AG20443 (cell line): ENCODE measurements around the gene TRMT10A.
"Not testable (repeated sequence)": the region's sequence is repeated elsewhere in the genome, so short reads cannot be mapped to it uniquely, and the experiment has no call there.

Source experiments
- DNase-seq: peaks from one replicate; pipeline ENCODE4 v3.0.0; 2012; ENCODE audit warnings: low spot score, mixed read lengths

The TRMT10A gene

DNA sequence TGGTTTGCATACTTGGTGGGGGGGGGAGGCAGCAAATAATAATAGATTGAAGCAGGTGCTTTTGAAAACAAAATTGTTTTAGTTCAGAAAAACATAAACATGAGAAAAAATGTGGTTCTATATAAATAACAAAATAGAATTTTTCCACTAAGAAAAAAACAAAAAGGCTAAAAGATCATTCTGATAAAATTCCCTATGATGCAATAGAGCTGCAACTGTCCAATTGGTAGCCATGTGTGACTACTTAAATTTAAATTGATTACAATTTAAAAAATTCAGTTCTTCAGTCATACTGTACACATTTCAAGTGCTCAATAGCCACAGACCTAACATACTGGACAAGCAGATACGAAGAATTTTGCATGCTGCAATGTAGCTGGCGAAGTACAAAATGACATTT is 11.0 kb downstream of the TRMT10A start:
- DNase-seq, result no peak

- no peak for DNase-seq
Observed at GRCh38 chr4:99540277-99540939, 23.4 kb downstream of the TRMT10A start.

DNA sequence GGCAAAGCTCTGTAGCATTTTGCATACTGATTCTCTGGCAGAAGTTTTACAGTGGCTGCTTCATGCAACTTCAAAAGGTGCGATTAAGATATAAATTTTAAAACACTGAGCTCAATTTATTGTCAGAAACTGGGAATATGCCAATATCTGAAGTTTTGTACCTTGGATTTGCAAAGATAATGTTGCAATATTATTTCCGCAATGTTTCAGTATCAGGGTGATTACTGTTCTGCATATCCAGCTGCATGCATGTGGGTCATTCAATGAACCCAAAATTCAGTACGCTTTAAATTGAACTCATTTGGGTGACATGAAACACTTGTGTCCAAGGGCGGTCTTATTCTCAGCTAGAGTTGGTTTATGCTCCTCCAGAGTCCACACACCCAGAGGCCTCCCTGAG is 26.2 kb downstream of the TRMT10A start:
- DNase-seq, result no peak

- DNase-seq, result no peak
Observed at GRCh38 chr4:99536848-99537247, 27.0 kb downstream of the TRMT10A start.

GRCh38 chr4:99536271-99536670 is 27.6 kb downstream of the TRMT10A start:
- no peak for DNase-seq

DNA sequence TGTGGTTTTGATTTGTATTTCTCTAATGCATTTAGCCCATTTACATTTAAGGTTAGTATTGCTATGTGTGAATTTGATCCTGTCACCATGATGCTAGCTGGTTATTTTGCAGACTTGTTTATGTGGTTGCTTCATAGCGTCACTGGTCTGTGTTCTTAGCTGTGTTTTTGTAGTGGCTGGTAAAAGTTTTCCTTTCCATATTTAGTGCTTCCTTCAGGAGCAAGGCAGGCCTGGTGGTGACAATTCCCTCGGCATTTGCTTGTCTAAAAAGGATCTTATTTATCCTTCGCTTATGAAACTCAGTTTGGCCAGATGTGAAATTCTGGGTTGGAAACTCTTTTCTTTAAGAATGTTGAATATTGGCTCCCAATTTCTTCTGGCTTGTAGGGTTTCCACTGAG is 29.1 kb downstream of the TRMT10A start:
- DNase-seq, result not testable (repeated sequence)

DNA sequence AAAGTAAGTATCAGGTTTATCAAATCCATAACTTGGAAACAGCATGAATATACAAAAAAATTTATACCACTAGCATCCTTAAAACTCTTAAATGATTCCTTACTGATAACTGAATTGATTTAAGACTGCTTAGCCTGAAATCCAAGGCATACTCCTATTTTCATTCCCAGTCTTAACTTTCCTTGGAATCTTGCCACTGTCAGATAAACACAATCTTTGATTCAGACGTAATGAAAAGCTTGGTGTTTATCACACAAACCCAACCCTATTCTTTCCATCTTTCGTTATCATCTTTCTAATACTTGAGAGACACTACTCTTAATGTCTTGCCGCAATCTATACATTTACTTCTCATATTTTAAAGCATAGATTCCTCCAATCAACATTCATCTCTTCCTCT is 33.9 kb downstream of the TRMT10A start:
- DNase-seq, result no peak

DNA sequence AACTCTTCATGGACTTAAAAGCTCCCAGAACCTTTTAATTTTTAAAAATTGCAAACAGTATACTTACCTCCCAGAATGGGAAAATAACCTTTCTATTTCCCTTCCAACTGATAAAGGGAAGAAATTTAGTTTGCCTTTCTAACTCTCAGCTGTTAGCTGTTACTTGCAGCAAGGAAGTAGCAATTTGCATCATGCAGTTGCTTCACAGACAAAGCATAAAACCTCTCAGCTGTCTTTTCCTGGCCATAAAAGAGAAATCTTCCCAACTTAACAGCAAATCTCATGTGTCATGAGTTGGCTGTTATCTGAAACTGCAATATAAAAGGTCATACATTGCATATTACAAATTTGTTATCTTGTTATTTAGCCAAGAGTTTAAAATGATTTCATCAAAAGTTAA is 34.6 kb downstream of the TRMT10A start:
- DNase-seq, result no peak

DNA sequence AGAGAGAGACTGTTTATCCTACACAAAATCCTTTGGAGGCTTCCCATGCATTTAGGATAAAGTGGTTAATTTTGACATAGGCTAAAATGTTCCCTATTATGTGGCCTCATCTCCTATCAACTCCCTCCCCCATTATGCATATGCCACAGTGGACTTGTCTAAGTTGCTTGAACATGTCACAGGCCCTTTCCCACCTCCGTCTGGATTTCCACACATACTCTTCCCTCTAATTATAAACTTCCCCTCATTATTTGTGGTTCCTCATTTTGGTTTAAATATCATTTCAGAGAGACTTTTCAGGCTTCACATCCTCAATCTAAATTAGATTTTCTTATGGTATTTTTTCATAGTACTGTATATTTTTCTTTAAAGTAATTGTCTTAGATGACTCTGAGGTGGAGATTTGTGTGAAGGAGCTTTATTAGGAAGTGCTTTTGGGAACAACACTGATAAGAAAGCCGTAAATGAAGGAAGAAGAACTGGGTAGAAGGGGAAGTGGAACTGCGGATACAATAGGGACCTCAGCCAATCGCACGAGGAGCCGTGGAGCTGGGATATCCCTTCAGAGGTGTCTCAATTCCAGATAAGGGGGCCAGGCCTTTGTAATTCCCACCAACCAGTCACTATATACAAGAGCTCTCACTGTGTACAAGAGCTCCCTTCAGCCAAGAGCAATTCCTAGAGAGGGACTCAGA is 45.1 kb downstream of the TRMT10A start:
- DNase-seq, result no peak

DNA sequence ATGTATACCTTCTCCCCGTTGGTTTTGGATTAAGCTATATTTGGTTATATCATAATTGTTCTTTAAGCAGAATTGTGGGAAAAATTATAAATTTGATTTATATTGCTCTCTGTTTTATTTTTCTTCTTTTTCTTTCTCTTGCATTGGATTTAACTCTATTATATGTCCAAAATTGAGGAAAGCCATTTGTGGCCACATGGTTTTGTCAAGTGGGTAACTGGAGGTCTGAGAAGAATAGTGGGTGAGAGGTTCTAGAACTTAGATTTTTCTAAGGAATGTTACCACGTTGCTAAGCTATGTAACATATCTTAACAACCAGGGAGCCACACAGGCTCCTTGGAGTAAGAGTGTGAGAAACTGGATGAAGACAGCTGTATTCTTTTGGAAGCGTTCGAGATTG is 53.1 kb downstream of the TRMT10A start, which contains the start of gene C4orf17:
Gene C4orf17, plus strand, starts transcription at position 301 of the 400 bp plus-strand sequence. CDS start 2,061 bp downstream, outside the sequence.
- no peak for DNase-seq

GRCh38 chr4:99507762-99508161 is 56.1 kb downstream of the TRMT10A start:
- DNase-seq, result no peak

- no peak for DNase-seq
Observed at GRCh38 chr4:99507349-99507748, 56.5 kb downstream of the TRMT10A start.

- no peak for DNase-seq
Observed at GRCh38 chr4:99506781-99507180, 57.1 kb downstream of the TRMT10A start.

DNA sequence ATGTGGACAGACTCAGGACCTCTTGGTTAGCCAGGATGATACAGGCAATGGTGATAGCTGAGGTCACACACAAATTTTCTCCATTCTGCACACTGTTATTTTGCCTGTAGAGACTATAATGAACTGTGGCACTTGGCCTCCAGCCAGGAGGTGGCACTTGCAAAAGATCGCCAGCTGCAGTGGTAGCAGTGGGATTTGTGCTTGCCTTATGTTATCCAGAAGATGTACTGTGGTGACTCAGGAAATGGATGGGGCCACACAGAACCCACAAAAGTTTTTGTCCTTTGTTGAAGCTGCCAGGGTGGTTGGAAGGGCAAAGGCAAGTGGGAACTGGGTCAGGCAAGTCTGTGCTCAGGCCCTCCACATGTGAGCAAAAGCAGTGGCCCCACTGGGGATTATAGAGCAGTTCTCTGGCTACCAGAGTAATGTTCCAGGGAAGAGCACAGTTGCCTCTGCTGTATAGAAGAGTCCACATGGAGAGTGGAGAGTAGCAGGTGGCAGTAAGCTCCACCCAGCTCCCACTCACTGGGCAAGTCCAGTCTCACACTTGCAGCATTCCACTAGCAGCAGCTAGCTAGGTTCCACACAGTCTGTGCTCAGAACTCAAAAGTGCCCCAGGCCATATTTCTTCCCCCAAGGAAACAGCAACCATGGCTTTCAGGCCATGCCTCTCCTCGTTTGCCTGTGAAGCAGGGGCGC is 58.9 kb downstream of the TRMT10A start:
- no peak for DNase-seq
